ENCODE results near the gene AHNAK2.

The AHNAK2 gene

DNA sequence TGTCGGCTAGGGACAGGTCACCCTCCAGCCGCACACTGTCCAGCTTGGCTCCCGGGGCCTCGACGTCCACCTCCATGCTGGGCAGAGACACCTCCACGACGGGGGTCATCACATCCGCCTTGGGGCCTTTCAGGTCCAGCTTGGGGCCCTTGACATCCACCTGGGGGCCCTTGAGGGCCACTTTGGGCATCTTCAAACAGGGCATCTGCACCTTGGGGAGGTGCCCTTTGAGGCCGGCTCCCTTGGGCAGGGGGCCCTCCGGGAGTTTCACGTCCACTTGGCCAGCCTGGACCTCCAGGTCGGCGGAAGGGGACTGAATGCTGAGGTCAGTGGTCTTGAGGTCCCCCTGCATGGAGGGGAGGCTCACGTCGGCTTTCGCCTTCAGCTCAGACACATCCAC lies 35.6 kb downstream of the AHNAK2 start:
- TF ChIP-seq EZH2 (IDR thresholded peaks at IDR 0.05; ENCODE audit: borderline replicate concordance, low read length) (no peak), CTCF (IDR thresholded peaks at IDR 0.05; ENCODE audit: low read length) (no peak)
- no peaks in the 10 kb centered on the region for H3K9me3 ChIP-seq (ENCODE audit: low read length)
- no peaks in the 10 kb centered on the region for H3K79me2 ChIP-seq (ENCODE audit: insufficient read depth, low read length)
- no peak overlapping the region for H3K9ac ChIP-seq (ENCODE audit: low read length)
- H3K4me2 ChIP-seq (ENCODE audit: low read length): no peak overlapping the region
- no peaks in the 10 kb centered on the region for H3K4me1 ChIP-seq (ENCODE audit: insufficient read depth, low read length, severe bottlenecking)
- H3F3A ChIP-seq (ENCODE audit: insufficient read depth, low read length): no peaks in the 10 kb centered on the region
- no peaks in the 10 kb centered on the region for H3K9me2 ChIP-seq (ENCODE audit: low read depth, low read length)
- no peak overlapping the region for H2AFZ ChIP-seq (ENCODE audit: low read length)
- no peak overlapping the region for H3K4me3 ChIP-seq (ENCODE audit: low read depth, low read length, poor library complexity, severe bottlenecking)
- H3K27ac ChIP-seq (ENCODE audit: low read depth, low read length, poor library complexity, severe bottlenecking): no peak overlapping the region
- no peaks in the 10 kb centered on the region for H3K36me3 ChIP-seq (ENCODE audit: insufficient read depth, low read length)
- H4K20me1 ChIP-seq (ENCODE audit: insufficient read depth, low read length): no peaks in the 10 kb centered on the region
- H3K27me3 ChIP-seq (ENCODE audit: insufficient read depth, low read length): 0 out of 2 replicates have a peak, but pooled peaks cover 9% of the 10 kb centered on the region

- no peak overlapping the region for H3K4me2 ChIP-seq (ENCODE audit: low read length)
- no peaks in the 10 kb centered on the region for H4K20me1 ChIP-seq (ENCODE audit: insufficient read depth, low read length)
- H2AFZ ChIP-seq (ENCODE audit: low read length): no peak overlapping the region
- H3K4me3 ChIP-seq (ENCODE audit: low read depth, low read length, poor library complexity, severe bottlenecking): no peak overlapping the region
- peaks cover 9% of the 10 kb centered on the region; the same call in 1 of the 2 replicates for H3K27me3 ChIP-seq (ENCODE audit: insufficient read depth, low read length)
- H3K36me3 ChIP-seq (ENCODE audit: insufficient read depth, low read length): no peaks in the 10 kb centered on the region
- no peak for TF ChIP-seq CTCF (IDR thresholded peaks at IDR 0.05; ENCODE audit: low read length)
- no peak for TF ChIP-seq EZH2 (IDR thresholded peaks at IDR 0.05; ENCODE audit: borderline replicate concordance, low read length)
- no peaks in the 10 kb centered on the region for H3K9me2 ChIP-seq (ENCODE audit: low read depth, low read length)
- H3K27ac ChIP-seq (ENCODE audit: low read depth, low read length, poor library complexity, severe bottlenecking): no peak overlapping the region
- no peaks in the 10 kb centered on the region for H3K79me2 ChIP-seq (ENCODE audit: insufficient read depth, low read length)
- no peaks in the 10 kb centered on the region for H3K4me1 ChIP-seq (ENCODE audit: insufficient read depth, low read length, severe bottlenecking)
- no peaks in the 10 kb centered on the region for H3K9me3 ChIP-seq (ENCODE audit: low read length)
- no peak overlapping the region for H3K9ac ChIP-seq (ENCODE audit: low read length)
- H3F3A ChIP-seq (ENCODE audit: insufficient read depth, low read length): no peaks in the 10 kb centered on the region
Observed at GRCh38 chr14:104941508-104942365, 36.4 kb downstream of the AHNAK2 start.

DNA sequence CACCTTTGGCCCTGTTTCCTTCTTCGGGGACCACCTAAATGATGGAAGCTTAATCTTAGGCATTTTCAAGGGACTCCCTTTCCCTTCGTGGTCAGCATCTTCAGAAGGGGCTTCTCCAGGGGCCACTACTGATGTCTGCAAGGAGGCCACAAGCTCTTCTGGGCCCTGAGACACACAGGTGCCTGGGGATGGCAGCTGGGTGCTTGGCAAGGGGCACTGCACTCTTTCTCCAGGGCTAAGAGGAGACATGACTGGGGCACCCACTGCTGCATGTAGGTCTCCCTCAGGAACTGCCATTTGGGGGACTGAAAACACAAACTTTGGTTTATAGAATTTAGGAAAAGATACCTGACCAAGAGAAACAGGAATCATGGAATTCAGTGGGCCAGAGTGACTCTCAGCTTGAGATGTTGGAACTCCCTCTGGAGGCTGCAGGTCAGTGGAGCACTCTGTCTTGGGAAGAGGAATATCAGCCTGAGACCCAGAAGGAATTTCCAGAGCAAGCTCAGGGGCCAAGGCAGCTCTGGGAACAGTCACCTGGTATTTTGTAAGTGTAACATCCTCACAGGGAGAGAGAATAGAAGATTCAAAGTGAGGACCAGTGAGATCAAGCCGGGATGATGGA lies 37.5 kb downstream of the AHNAK2 start:
- Histone ChIP-seq H3K4me2 (ENCODE audit: low read length) (no peak overlapping the region), H2AFZ (ENCODE audit: low read length) (no peak overlapping the region), H3K9me2 (ENCODE audit: low read depth, low read length) (no peaks in the 10 kb centered on the region), H4K20me1 (ENCODE audit: insufficient read depth, low read length) (no peaks in the 10 kb centered on the region), H3K27me3 (ENCODE audit: insufficient read depth, low read length) (peaks cover 9% of the 10 kb centered on the region; the same call in 1 of the 2 replicates), H3K9me3 (ENCODE audit: low read length) (no peaks in the 10 kb centered on the region), H3F3A (ENCODE audit: insufficient read depth, low read length) (no peaks in the 10 kb centered on the region), H3K9ac (ENCODE audit: low read length) (no peak overlapping the region), H3K79me2 (ENCODE audit: insufficient read depth, low read length) (no peaks in the 10 kb centered on the region), H3K27ac (ENCODE audit: low read depth, low read length, poor library complexity, severe bottlenecking) (no peak overlapping the region), H3K4me1 (ENCODE audit: insufficient read depth, low read length, severe bottlenecking) (no peaks in the 10 kb centered on the region), H3K36me3 (ENCODE audit: insufficient read depth, low read length) (no peaks in the 10 kb centered on the region), H3K4me3 (ENCODE audit: low read depth, low read length, poor library complexity, severe bottlenecking) (no peak overlapping the region)
- TF ChIP-seq CTCF (IDR thresholded peaks at IDR 0.05; ENCODE audit: low read length): no peak
- TF ChIP-seq EZH2 (IDR thresholded peaks at IDR 0.05; ENCODE audit: borderline replicate concordance, low read length): no peak
